Measurements from ENCODE around the gene IL3. TPM values are rescaled to one million over a fixed set of nuclear protein-coding genes. Genes with fewer than 3 reads are reported as not detected.

Gene IL3
- polyA plus RNA-seq, 1 donor: not detected

DNA sequence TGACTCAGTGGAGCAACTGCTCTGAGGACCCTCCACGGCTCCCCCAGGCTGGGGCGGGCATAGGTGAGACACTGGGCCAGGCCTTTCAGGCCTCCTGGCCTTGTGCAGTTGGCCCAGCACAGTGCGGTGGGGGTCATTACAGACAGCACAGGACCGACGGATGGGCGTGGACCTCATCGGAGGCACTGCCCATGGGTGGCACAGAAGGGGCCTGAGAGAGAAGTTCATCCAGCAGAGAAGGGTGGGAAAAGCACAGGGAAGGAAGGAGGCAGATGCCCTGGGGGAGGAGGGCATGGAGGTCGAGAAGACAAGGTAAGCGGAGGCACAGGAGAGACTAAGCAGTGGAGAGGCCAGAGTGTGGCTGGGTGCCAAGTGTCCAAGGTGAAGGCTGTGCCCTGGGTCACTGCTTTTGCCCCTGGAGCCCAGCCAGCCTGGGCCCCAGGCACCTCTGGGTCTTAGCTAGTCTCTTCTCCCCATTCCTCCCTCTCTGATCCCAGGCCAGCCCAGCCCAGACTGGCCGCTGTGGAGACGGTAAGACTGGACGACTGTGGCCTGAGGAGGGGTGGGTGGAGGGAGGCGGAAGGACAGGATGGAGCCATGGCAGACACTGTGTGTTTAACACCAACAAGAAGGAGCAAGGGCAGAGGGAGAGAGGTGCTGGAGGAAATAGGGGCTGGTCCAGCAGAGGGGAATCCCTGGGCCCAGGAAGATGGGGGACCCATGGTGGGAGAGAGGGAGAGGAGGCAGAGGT lies 5.7 kb downstream of the IL3 start:
- no peak for DNase-seq
- Histone ChIP-seq H3K9me3 (ENCODE audit: control insufficient read depth, low read depth, low read length) (no peaks in the 10 kb centered on the region), H3K4me3 (ENCODE audit: low read length) (no peak overlapping the region), H3K27ac (ENCODE audit: low read length) (no peak overlapping the region), H3K4me1 (ENCODE audit: control insufficient read depth, insufficient read depth, low read length) (no peaks in the 10 kb centered on the region), H3K27me3 (ENCODE audit: control insufficient read depth, insufficient read depth, low read length) (no peaks in the 10 kb centered on the region), H3K36me3 (ENCODE audit: control insufficient read depth, insufficient read depth, low read length) (no peaks in the 10 kb centered on the region)
- no CpG with 5 or more reads among the region's 13 CpGs for WGBS (ENCODE audit: insufficient coverage, low lambda C conversion rate)

DNA sequence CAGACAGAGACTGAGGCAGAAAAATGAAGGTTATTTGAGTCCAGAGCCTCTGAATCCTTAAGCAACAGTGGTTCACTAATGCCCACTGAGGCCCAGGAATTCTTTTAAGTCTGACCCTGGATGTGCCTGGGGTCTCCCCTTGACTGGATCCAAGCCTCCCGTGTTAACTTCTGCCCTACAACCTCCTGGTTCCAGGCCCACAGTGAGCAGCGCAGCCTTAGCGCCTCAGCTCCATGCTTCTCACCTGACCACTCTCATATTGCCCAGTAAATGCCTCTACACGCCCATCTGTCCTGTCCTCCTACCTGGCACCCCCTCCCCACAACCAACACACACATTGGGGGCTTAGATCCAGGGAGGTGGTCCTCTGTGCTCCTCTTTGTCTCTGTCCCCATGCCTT lies 6.4 kb downstream of the IL3 start:
- Histone ChIP-seq H3K27ac (ENCODE audit: low read length) (no peak overlapping the region), H3K4me3 (ENCODE audit: low read length) (no peak overlapping the region), H3K4me1 (ENCODE audit: control insufficient read depth, insufficient read depth, low read length) (no peaks in the 10 kb centered on the region), H3K27me3 (ENCODE audit: control insufficient read depth, insufficient read depth, low read length) (no peaks in the 10 kb centered on the region), H3K36me3 (ENCODE audit: control insufficient read depth, insufficient read depth, low read length) (no peaks in the 10 kb centered on the region), H3K9me3 (ENCODE audit: control insufficient read depth, low read depth, low read length) (no peaks in the 10 kb centered on the region)
- no CpG with 5 or more reads among the region's 4 CpGs for WGBS (ENCODE audit: insufficient coverage, low lambda C conversion rate)
- DNase-seq: no peak

DNA sequence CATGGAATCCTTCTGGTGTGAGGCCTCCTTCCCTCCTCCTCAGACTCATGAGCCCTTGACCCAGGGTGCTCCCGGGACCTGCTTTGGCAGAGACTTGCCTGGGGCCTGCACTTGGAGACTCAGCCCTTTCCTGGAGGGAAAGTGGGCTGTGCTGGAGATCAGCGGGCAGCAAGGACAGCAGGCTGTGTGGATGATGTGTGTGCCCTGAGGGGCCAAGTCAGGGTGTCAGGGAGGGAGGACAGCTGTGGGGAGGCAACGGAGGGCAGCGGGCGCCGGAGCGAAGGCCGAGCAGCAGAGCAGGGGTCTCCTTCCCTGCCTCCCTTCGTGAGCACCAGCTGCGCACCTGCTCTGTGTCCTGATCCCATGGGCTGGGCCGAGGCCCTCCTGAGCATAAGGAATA lies 7.0 kb downstream of the IL3 start:
- Histone ChIP-seq H3K36me3 (ENCODE audit: control insufficient read depth, insufficient read depth, low read length) (no peaks in the 10 kb centered on the region), H3K27ac (ENCODE audit: low read length) (no peak overlapping the region), H3K9me3 (ENCODE audit: control insufficient read depth, low read depth, low read length) (no peaks in the 10 kb centered on the region), H3K4me1 (ENCODE audit: control insufficient read depth, insufficient read depth, low read length) (no peaks in the 10 kb centered on the region), H3K4me3 (ENCODE audit: low read length) (no peak overlapping the region), H3K27me3 (ENCODE audit: control insufficient read depth, insufficient read depth, low read length) (no peaks in the 10 kb centered on the region)
- no peak for DNase-seq
- no CpG with 5 or more reads among the region's 11 CpGs for WGBS (ENCODE audit: insufficient coverage, low lambda C conversion rate)

DNA sequence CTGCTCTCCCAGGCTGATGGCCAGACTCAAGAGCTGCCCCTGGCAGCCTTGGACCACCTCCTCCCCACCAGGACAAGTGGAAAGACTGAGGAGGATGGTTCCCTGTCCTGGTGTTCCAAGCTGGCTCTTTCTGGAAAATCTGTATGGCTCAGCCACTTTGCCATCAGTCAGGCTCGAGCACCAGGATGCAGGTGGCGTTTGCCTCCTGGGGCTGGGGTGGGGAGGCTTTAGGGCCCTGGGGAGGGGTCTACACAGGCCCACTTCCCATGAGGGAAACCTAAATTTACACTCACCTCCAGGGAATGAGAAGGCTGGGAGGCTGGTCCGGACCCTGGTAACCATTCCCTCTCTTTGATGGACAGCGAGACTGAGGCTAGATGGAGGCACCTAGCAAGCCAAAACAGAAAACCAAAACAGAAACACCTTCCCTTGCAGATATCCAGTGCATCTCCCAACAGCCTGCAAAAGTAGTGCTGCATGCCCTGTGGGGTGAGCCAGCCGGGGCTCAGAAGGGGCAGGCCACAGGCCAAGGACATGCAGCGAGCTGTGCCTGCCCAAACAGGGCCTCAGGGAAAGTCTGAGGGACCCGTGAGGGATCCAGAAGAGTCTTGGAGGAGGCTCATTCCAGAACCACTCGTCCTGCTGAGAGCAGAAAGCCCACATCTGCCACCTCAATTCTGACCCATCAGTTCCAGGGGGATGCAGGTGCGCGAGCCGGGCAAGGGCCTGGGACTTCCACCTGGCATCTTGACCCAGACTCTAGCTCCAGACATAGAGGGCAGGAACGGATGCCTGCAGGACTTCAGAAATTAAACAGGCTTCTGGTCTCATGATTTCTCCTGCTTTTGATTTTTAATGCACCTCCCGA lies 7.7 kb downstream of the IL3 start:
- Histone ChIP-seq H3K4me3 (ENCODE audit: low read length) (no peak overlapping the region), H3K36me3 (ENCODE audit: control insufficient read depth, insufficient read depth, low read length) (no peaks in the 10 kb centered on the region), H3K9me3 (ENCODE audit: control insufficient read depth, low read depth, low read length) (no peaks in the 10 kb centered on the region), H3K4me1 (ENCODE audit: control insufficient read depth, insufficient read depth, low read length) (no peaks in the 10 kb centered on the region), H3K27ac (ENCODE audit: low read length) (no peak overlapping the region), H3K27me3 (ENCODE audit: control insufficient read depth, insufficient read depth, low read length) (no peaks in the 10 kb centered on the region)
- WGBS (ENCODE audit: insufficient coverage, low lambda C conversion rate): no CpG with 5 or more reads among the region's 13 CpGs
- no peak for DNase-seq

DNA sequence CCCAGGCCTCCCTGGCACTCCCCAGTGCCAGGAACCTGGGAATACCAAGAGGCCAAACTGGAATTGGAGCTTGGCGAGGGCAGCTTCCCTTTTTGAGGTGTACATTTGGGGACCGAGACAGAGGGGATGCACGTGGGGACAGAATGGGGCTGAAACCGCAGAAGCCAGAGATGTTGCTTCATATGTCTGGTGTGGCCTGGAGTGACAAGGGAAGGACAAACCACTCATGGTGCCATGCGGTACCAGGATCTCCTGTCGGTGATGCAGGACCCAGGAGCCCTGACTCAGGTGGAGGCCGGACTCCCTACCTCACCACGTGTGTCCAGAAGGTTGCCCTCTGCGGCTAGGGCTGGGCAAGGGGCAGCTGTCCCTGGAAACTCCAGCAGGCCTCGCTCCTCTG lies 9.1 kb downstream of the IL3 start:
- no peak overlapping the region for H3K4me3 ChIP-seq (ENCODE audit: low read length)
- H3K36me3 ChIP-seq (ENCODE audit: control insufficient read depth, insufficient read depth, low read length): no peaks in the 10 kb centered on the region
- H3K9me3 ChIP-seq (ENCODE audit: control insufficient read depth, low read depth, low read length): no peaks in the 10 kb centered on the region
- WGBS (ENCODE audit: insufficient coverage, low lambda C conversion rate): no CpG with 5 or more reads among the region's 10 CpGs
- H3K27ac ChIP-seq (ENCODE audit: low read length): no peak overlapping the region
- no peak for DNase-seq
- no peaks in the 10 kb centered on the region for H3K27me3 ChIP-seq (ENCODE audit: control insufficient read depth, insufficient read depth, low read length)
- no peaks in the 10 kb centered on the region for H3K4me1 ChIP-seq (ENCODE audit: control insufficient read depth, insufficient read depth, low read length)

DNA sequence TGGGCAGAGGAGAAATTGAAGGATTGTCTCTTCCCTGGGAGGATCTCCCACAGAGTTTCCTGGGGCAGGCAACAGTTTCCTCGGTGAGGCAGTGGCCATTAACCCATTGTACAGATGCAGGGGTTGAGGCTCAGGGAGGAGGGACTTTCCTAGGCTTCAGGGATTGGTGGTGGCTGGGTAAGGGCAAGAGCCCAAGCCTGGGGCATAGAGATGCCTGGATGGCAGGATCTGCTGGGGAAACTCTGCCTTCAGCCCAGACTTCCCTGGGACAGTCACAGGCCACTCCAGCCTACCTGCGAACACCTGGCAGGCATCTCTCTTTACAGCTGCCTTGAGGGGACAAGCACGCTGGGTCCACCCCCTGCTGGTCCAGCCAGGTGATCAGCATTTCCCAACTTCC lies 9.5 kb downstream of the IL3 start:
- H3K27ac ChIP-seq (ENCODE audit: low read length): no peak overlapping the region
- no peaks in the 10 kb centered on the region for H3K9me3 ChIP-seq (ENCODE audit: control insufficient read depth, low read depth, low read length)
- WGBS (ENCODE audit: insufficient coverage, low lambda C conversion rate): no CpG with 5 or more reads among the region's 3 CpGs
- H3K27me3 ChIP-seq (ENCODE audit: control insufficient read depth, insufficient read depth, low read length): no peaks in the 10 kb centered on the region
- DNase-seq: no peak
- no peak overlapping the region for H3K4me3 ChIP-seq (ENCODE audit: low read length)
- H3K36me3 ChIP-seq (ENCODE audit: control insufficient read depth, insufficient read depth, low read length): no peaks in the 10 kb centered on the region
- H3K4me1 ChIP-seq (ENCODE audit: control insufficient read depth, insufficient read depth, low read length): no peaks in the 10 kb centered on the region

DNA sequence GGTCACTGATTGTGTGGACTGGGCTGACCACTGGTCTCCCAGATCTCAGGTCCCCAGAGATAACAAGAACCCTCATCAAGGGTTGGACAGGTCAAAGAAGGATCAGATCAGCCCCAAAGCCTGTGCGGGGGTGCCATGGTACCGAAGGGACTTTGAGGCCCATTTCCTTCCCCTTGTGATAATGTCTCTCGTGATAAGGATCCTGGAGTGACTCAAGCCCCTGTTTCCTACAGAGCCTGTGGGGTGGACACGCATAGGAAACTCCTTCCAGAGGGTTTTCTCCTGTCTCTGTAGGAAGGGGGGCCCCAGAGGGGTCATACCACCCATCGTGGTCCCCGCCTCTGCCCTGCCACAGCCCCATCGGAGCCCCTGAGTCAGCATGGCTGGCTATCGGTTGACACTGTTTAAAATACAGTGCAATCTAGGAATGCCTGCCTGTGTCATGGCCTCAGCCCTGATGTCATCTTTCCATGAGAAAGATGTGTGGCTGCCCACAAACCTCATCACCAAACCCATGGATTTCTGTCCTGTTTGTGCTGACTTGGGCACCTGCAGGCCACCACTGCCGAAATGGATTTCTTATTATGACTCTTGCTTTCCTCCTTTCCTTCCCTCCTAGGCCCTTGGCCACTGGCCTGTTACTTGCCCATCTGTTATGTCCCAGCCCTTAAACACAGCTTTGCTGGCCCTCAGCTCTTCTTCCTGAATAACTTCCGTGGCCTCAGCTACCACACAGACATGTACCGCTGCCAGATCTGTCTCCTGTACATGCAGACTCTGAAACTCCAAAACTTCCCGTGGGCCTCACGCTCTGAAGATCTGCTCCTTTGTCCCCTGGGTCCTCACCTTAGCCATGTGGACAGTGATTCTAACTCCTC lies 10.2 kb downstream of the IL3 start:
- Histone ChIP-seq H3K27ac (ENCODE audit: low read length) (no peak overlapping the region), H3K4me3 (ENCODE audit: low read length) (no peak overlapping the region), H3K9me3 (ENCODE audit: control insufficient read depth, low read depth, low read length) (no peaks in the 10 kb centered on the region), H3K36me3 (ENCODE audit: control insufficient read depth, insufficient read depth, low read length) (no peaks in the 10 kb centered on the region), H3K27me3 (ENCODE audit: control insufficient read depth, insufficient read depth, low read length) (no peaks in the 10 kb centered on the region), H3K4me1 (ENCODE audit: control insufficient read depth, insufficient read depth, low read length) (peaks cover under 1% of the 10 kb centered on the region)
- WGBS (ENCODE audit: insufficient coverage, low lambda C conversion rate): no CpG with 5 or more reads among the region's 13 CpGs
- DNase-seq: no peak

DNA sequence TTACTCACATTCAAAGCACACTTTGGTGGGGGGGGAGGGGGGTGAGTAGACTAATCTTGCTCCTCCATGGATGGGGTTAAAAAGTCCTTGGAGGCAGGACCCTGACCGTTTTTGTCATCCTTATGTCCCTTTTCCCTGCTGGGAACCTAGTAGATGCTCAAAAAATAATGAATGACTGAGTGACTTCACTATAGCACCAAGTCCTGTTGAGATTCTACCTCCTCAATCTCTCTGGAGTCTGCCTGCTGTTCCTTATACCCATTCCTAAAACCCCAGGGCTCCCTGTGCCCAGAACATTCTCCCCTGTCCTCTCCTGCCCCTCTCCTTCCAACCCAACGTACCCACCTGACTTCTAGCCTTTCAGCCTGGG lies 10.9 kb downstream of the IL3 start:
- no peak overlapping the region for H3K27ac ChIP-seq (ENCODE audit: low read length)
- no peak overlapping the region for H3K4me3 ChIP-seq (ENCODE audit: low read length)
- H3K27me3 ChIP-seq (ENCODE audit: control insufficient read depth, insufficient read depth, low read length): no peaks in the 10 kb centered on the region
- H3K9me3 ChIP-seq (ENCODE audit: control insufficient read depth, low read depth, low read length): no peaks in the 10 kb centered on the region
- peaks cover 2% of the 10 kb centered on the region for H3K4me1 ChIP-seq (ENCODE audit: control insufficient read depth, insufficient read depth, low read length)
- no peaks in the 10 kb centered on the region for H3K36me3 ChIP-seq (ENCODE audit: control insufficient read depth, insufficient read depth, low read length)
- no CpG with 5 or more reads among the region's 2 CpGs for WGBS (ENCODE audit: insufficient coverage, low lambda C conversion rate)
- no peak for DNase-seq

DNA sequence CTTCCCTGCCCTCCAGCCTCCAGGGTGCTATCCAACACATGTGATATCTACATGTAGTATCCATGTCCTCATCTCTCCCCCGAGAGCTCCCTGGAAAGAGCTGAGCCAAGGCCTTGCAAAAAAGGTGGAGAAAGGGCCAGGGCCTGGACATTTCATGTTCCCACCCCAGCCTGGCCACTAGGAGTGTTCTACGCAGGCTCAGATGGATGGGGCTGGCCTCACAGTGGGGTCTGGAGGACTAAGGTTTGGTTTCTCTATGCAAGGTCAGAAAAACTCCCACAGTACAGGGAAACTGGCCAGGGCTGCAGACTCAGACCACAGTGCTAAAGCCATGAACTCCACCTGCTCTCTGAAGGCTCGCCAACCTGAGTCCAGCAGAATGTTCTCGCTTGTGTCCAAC lies 11.6 kb downstream of the IL3 start:
- no peak overlapping the region for H3K27ac ChIP-seq (ENCODE audit: low read length)
- no CpG with 5 or more reads among the region's 4 CpGs for WGBS (ENCODE audit: insufficient coverage, low lambda C conversion rate)
- no peak for DNase-seq
- no peaks in the 10 kb centered on the region for H3K27me3 ChIP-seq (ENCODE audit: control insufficient read depth, insufficient read depth, low read length)
- no peaks in the 10 kb centered on the region for H3K9me3 ChIP-seq (ENCODE audit: control insufficient read depth, low read depth, low read length)
- no peak overlapping the region for H3K4me3 ChIP-seq (ENCODE audit: low read length)
- H3K36me3 ChIP-seq (ENCODE audit: control insufficient read depth, insufficient read depth, low read length): no peaks in the 10 kb centered on the region
- peaks cover 2% of the 10 kb centered on the region for H3K4me1 ChIP-seq (ENCODE audit: control insufficient read depth, insufficient read depth, low read length)

DNA sequence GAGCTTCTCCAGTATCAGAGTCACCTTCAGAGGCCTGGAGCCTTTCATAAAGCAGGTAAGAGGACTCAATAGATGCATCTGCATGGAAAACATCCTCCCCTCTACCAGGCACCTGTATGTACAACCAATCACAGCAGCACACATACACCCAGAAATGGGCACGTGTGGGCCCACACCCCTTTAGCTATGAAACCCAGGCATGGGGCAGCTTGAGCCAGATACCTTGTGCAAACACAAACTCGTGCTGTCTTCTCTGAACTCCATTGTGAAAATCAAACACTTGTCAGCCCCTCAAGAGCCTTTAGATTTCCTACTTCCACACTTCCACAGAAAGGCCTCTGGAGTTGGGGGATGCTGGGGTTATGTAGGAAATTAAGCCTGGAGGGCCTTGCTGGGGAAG lies 12.1 kb downstream of the IL3 start:
- Histone ChIP-seq H3K27ac (ENCODE audit: low read length) (no peak overlapping the region), H3K27me3 (ENCODE audit: control insufficient read depth, insufficient read depth, low read length) (no peaks in the 10 kb centered on the region), H3K36me3 (ENCODE audit: control insufficient read depth, insufficient read depth, low read length) (no peaks in the 10 kb centered on the region), H3K9me3 (ENCODE audit: control insufficient read depth, low read depth, low read length) (no peaks in the 10 kb centered on the region), H3K4me3 (ENCODE audit: low read length) (no peak overlapping the region), H3K4me1 (ENCODE audit: control insufficient read depth, insufficient read depth, low read length) (peaks cover 2% of the 10 kb centered on the region)
- no CpG with 5 or more reads among the region's 2 CpGs for WGBS (ENCODE audit: insufficient coverage, low lambda C conversion rate)
- DNase-seq: no peak
